K562 (cell line): ENCODE results near the gene EP300. TPM values are rescaled to one million over a fixed set of nuclear protein-coding genes. Genes with fewer than 3 reads are reported as not detected.

ENCODE experiments used
- E2F8 ChIP-seq: fragments of 450-650 bp; IDR thresholded peaks from 2 replicates; pipeline ENCODE4 v1.7.1; 2018; ENCODE audit warnings: mild to moderate bottlenecking, low read depth; ENCODE audit not compliant: partially characterized antibody
- HDAC6 ChIP-seq: IDR thresholded peaks from 2 replicates; pipeline ENCODE4 v1.6.1; 2012; ENCODE audit warnings: low read depth, mild to moderate bottlenecking, control low read depth, inconsistent platforms, low read length, moderate library complexity
- KLF6 ChIP-seq: fragments of 250-450 bp; sonication (Bioruptor Pico); IDR thresholded peaks from 2 replicates; pipeline ENCODE4 v1.4.0; 2020; ENCODE audit warnings: mild to moderate bottlenecking, moderate library complexity, borderline replicate concordance
- MECOM ChIP-seq: fragments of 250-450 bp; sonication (Bioruptor Pico); IDR thresholded peaks from 2 replicates; pipeline ENCODE4 v1.8.0; 2022; ENCODE audit warnings: inconsistent platforms
- NFYB ChIP-seq: IDR thresholded peaks from 2 replicates; pipeline ENCODE4 v1.6.1; 2011; ENCODE audit warnings: mild to moderate bottlenecking, moderate library complexity; ENCODE audit not compliant: insufficient read length; ENCODE audit errors: extremely low read depth
- NKRF ChIP-seq: fragments of 450-650 bp; IDR thresholded peaks from 2 replicates; pipeline ENCODE4 v1.6.1; 2016; ENCODE audit warnings: borderline replicate concordance
- PBX2 ChIP-seq, 2 experiments: IDR thresholded peaks in 1 of 2; conservative IDR thresholded peaks in 1 of 2; 2 replicates each; pipeline ENCODE4 v1.6.1; 2016; ENCODE audit warnings: low read depth in 2 of 2, mild to moderate bottlenecking in 1 of 2, missing compliant biosample characterization in 1 of 2, missing genetic modification characterization in 1 of 2, moderate library complexity in 1 of 2
- POLR3G ChIP-seq: IDR thresholded peaks from 2 replicates; pipeline ENCODE4 v1.6.1; 2011; ENCODE audit not compliant: insufficient read length, insufficient replicate concordance; ENCODE audit errors: extremely low read depth
- SMAD1 ChIP-seq: fragments of 150-350 bp; IDR thresholded peaks from 2 replicates; pipeline ENCODE4 v1.6.1; 2014; ENCODE audit warnings: low read length, low read depth; ENCODE audit not compliant: partially characterized antibody
- TAF7 ChIP-seq: fragments of 450-650 bp; IDR thresholded peaks from 2 replicates; pipeline ENCODE4 v1.6.1; 2016; ENCODE audit warnings: missing genetic modification characterization, missing compliant biosample characterization
- TRIM24 ChIP-seq, 2 experiments: fragments of 450-650 bp; IDR thresholded peaks; 2 replicates each; pipeline ENCODE4 v1.6.1; 2016
- ZFP91 ChIP-seq: sonication (generic); formaldehyde crosslinking; IDR thresholded peaks from 2 replicates; pipeline ENCODE4 v1.8.0; 2022; ENCODE audit warnings: mild to moderate bottlenecking, missing genetic modification reagents
- ZNF398 ChIP-seq: fragments of 250-450 bp; sonication (Bioruptor Pico); IDR thresholded peaks from 2 replicates; pipeline ENCODE4 v1.8.0; 2021; ENCODE audit warnings: moderate library complexity, mild to moderate bottlenecking, inconsistent platforms
- ZNF76 ChIP-seq: fragments of 250-450 bp; sonication (Bioruptor Pico); IDR thresholded peaks from 2 replicates; pipeline ENCODE4 v1.4.0; 2020; ENCODE audit warnings: mild to moderate bottlenecking, moderate library complexity, borderline replicate concordance
- polyA plus RNA-seq, 8 experiments: library from polyadenylated mRNA; depleted of rRNA in 4 of 8; stranded (reverse) in 5 of 8; unstranded in 3 of 8; fragments of >200 nt; fragmentation: Nextera tagmentation in 2 of 8; fragmentation: Illumina TruSeq in 1 of 8; extraction: Ambion mirVana in 2 of 8; extraction: Trizol in 1 of 8; gene quantifications; 2 replicates each; pipeline versions ENCODE4 v1.2.1 to v1.2.3, GENCODE V29; 2011 to 2014; ENCODE audit warnings: inconsistent platforms in 1 of 8, missing spikeins in 1 of 8
- total RNA-seq, 7 experiments: library from RNA; depleted of rRNA in 6 of 7; stranded (reverse); fragments of >200 nt in 6 of 7; fragmentation: Illumina TruSeq in 2 of 7; extraction: Trizol in 2 of 7; gene quantifications; 2 replicates each; pipeline versions ENCODE4 v1.2.1 to v1.2.3, GENCODE V29; 2011 to 2021; ENCODE audit warnings: low replicate concordance in 1 of 7

EP300 gene
- total and polyA plus RNA-seq, 9 of the 15 experiments (the other 6 are each of a cell fraction or from before 2014, with no cell fraction given) = 2.2 to 28.6 (median 10.9) TPM

GRCh38 chr22:41091132-41092022 is 1.0 kb upstream of the EP300 start (continued):
- TF ChIP-seq ZNF398 (CRISPR knock-in tag) (no peak), POLR3G (no peak), SMAD1 (no peak), TAF7 (tag) (peak; percentile 70), ZFP91 (CRISPR knock-in tag) (no peak), HDAC6 (no peak), KLF6 (CRISPR knock-in tag) (no peak), NFYB (no peak), MECOM (CRISPR knock-in tag) (no peak), TRIM24 (IDR thresholded peaks at IDR 0.05) (no peak), ZNF76 (CRISPR knock-in tag) (no peak), PBX2 (CRISPR knock-in tag; IDR thresholded peaks at IDR 0.05; ENCODE audit: low read depth) (no peak), PBX2 (tag; conservative IDR thresholded peaks at IDR 0.05; ENCODE audit: low read depth) (no peak), E2F8 (peak; percentile 17), NKRF (peak; percentile 37; the same call in 1 of the 2 replicates)
